Measurements from ENCODE around the gene YBX3.
A peak's percentile ranks its signal among the peaks of the same experiment; 100 is the strongest.

YBX3 gene

DNA sequence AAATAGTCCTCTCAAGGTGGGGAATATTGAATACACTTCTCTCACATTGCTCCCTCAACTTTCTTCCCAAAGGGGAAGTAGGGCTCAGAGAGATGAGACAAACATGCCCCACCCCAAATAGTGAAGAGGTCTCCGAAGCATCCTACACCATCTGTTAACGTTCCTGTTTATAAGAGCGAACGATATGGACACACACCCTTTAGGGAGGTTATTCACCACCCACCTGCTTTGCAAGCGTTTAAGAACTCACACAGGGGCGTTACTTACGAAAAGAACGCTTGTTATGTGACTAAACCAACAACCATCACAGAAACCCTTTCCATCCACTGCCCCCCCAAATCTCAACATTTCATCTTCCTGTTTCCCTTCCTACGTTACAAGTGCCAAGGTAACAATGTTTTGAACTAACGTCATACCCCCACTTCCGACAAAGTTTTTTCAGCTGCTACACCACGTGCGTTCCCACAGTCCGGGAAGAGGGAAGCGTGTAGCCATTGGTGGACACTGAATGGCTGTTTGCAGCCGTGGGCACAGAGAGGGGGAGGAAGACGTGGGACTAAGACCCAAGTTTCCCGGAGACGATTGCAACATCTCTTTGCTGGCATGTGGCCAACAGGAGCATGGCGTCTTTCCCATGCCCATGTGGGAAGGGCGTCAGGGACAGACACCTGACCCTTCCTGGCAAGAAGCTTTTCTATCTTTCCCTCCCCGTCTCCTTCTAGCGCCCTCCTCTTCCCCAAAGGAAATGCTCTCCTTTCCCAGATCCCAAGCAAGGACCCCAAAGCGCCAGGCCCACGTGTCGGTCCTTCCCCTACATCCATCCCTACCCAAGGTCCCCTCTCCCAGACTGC is 1.2 kb downstream of the YBX3 start:
- DNase-seq (ENCODE audit: low read depth) = peak; percentile 87

DNA sequence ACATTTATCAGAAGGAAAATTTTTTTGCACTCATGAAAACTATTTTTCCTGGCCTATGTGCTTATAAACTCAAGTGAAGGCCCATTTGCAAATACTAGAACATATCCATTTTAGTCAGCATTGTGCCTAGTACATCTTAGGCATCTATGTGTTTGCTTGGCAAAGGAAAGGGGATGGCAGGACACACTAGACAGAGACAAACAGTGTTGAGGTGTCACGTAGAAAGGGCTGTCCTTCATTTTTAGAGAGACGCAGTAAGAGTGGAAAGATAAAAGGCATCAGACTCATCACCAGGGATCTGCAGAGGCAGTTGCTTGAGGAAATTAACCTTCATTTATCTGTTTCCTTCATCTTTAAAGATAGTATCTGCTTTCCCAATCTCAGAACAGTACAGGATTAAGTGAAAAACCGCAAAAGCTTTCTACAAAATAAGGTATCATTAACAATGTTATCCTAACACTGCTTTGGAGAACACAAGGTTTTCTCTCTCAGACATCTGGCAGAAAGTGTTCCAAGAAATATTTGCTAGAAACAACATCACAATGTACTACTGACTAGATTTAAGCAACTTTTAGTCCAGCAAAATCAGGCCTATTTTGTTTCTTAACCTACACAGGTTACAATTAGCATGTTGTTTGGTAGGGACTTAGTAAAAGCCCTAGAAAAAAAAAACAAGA is 2.0 kb downstream of the YBX3 start:
- no peak for DNase-seq (ENCODE audit: low read depth)

DNA sequence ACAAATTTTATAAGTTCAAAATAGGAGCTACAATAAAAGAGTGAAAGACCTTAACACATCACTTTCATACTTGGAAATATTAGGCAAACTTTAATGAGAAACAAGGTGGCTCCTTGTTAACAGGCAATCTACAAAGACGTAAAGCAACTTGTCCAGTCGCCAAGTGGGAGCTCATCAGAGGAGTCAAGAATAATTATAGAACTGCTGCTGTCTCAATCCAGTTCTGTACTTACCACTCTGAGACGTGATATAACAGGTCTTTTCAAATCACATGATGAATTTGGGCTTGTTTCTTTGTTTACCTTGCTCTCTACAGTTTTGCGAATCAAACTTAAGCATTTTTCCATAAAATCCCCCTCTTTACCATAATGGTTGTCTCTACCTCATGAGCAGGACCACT is 3.6 kb downstream of the YBX3 start:
- no peak for DNase-seq (ENCODE audit: low read depth)

- no peak for DNase-seq (ENCODE audit: low read depth)
Observed at GRCh38 chr12:10718279-10718821, 4.8 kb downstream of the YBX3 start.

- DNase-seq (ENCODE audit: low read depth) = no peak
Observed at GRCh38 chr12:10717410-10717809, 5.7 kb downstream of the YBX3 start.

DNA sequence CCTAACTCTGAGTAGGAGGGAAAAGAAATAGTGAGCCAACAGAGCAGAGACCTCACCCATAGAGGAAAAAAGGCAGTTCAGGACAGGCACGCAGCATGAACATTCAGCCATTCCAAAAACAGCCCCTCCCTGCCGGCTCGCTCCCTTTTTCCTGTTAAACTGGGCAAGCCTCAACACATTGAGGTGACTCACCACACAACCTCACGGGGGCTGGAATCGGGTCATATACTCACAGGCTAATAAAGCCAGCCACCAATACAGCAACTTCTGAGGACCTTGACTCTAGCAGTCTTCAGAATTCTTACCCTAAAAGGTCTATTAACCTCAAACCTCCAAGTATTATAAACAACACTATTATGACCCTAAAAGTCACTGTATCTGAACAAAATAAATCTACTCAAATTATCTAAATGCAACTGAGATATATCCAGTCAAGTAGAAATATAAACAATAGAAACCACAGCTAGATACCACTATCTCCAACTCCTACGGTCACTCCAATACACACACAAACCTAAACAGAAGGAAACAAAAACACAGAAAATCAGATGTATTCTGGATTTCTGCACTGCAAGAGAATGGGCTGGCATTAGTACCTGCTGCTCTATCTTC is 6.3 kb downstream of the YBX3 start:
- no peak for DNase-seq (ENCODE audit: low read depth)

GRCh38 chr12:10716277-10716676 is 6.8 kb downstream of the YBX3 start:
- DNase-seq (ENCODE audit: low read depth) = no peak

- DNase-seq (ENCODE audit: low read depth) = no peak
Observed at GRCh38 chr12:10715491-10715890, 7.6 kb downstream of the YBX3 start.

DNA sequence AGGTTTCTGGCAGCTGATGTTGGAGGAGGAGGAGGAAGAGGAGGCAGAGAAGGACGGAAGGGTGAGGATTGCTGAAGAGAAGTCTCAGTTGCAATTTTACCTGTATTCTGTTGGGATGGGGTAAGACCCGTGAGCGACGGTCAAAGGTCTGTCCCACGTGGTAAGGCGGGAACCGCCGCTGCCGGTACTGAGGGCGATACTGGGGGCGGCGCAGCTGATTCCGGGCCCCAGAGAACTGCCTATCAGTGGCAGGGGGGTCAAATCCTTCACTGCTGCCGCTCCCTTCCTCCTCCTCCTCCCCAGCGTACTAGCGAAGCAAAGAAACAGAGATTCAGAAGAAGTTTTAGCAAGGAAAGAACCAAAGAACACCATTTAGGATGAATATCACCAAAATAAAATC is 13.3 kb downstream of the YBX3 start:
- no peak for DNase-seq (ENCODE audit: low read depth)

- DNase-seq (ENCODE audit: low read depth) = no peak
Observed at GRCh38 chr12:10708862-10709261, 14.3 kb downstream of the YBX3 start.

- DNase-seq (ENCODE audit: low read depth) = no peak
Observed at GRCh38 chr12:10705655-10706054, 17.5 kb downstream of the YBX3 start.

DNA sequence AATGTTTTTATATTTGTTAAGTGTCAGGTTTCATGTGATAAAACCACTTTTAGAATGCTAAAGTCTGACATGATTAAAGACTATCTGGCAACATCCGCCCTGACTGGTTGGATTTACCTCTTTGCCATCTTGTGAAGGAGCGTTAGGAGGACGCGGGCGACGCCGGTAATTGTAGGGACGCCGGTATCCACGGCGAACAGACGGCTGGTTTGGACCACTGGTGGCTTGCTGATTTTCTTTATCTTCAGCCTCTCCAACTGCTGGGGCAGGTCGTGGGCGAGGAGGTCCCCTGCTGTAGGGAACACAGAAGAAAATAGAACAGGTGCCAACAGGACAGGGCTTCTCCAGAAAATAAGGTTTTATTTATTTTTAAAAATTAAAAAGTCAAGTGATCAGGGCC is 21.3 kb downstream of the YBX3 start:
- no peak for DNase-seq (ENCODE audit: low read depth)

DNA sequence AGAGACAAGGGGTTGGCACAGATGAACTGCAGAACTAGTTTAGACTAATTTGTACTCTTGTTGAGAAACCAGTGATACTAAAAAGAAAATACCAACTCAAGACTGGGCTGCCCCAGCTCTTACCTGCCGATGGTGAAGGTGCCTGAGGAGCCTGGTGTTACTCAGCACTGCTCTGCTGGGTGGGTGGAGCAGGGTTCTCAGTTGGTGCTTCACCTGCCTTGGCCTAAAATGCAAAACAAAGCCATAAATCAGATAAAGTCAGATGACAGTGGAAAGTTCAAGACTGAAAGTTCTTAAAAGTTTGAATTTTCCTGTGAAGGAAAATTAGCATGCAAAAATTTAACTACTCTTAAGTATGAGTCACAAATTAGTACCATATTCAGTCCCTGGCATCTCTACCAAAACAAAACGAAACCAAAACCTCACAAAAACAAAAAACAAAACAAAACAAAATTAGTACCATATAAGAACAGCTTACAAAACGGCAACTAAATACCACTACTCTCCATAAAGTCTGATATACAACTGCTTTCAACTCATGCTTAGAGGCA is 21.9 kb downstream of the YBX3 start:
- DNase-seq (ENCODE audit: low read depth) = no peak

GRCh38 chr12:10700581-10700980 is 22.5 kb downstream of the YBX3 start:
- no peak for DNase-seq (ENCODE audit: low read depth)

GRCh38 chr12:10697862-10698261 is 25.3 kb downstream of the YBX3 start:
- no peak for DNase-seq (ENCODE audit: low read depth)

GRCh38 chr12:10697156-10697555 is 26.0 kb downstream of the YBX3 start:
- no peak for DNase-seq (ENCODE audit: low read depth)

DNA sequence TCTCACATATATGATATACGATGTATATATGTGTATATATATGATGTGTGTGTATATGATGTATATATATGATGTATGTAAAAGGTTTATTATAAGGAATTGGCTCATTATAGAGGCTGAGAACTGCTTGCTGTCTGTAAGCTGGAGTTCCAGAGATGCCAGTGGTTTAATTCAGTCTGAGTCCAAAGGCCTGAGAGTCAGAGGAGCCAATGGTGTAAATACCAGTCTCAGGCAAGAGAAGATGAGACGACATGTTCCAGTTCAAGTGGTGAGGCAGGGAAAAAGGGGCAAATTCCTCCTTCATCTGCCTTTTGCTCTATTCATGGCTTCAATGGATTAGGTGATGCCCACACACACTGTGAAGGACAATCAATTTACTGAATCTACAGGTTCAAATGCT is 32.2 kb downstream of the YBX3 start:
- DNase-seq (ENCODE audit: low read depth) = no peak

- DNase-seq (ENCODE audit: low read depth) = no peak
Observed at GRCh38 chr12:10689146-10689545, 34.0 kb downstream of the YBX3 start.

DNA sequence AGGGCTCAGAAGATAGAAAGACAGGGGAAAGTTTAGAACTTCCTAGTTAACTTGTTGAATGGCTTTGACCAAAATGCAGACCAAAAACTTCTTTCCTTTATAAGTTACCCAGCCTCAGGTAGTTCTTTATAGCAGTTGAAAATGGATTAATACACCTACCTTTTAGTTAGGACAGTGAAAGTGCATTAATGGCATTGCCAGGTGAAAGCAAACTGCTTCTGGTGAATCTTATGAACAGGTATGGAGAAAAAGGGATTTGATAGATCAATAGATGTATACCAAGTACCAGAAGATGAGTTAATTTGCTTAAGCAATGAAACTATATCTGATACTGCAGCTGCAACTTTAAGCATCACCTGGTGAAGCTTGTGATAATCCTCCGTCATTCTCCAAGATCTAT is 35.1 kb downstream of the YBX3 start:
- no peak for DNase-seq (ENCODE audit: low read depth)

- no peak for DNase-seq (ENCODE audit: low read depth)
Observed at GRCh38 chr12:10673659-10674384, 49.3 kb downstream of the YBX3 start, which contains the start of gene STYK1. TSS of gene STYK1 (minus strand) at chr12:10674052. CDS start at chr12:10634618, 39,434 bp downstream.

DNA sequence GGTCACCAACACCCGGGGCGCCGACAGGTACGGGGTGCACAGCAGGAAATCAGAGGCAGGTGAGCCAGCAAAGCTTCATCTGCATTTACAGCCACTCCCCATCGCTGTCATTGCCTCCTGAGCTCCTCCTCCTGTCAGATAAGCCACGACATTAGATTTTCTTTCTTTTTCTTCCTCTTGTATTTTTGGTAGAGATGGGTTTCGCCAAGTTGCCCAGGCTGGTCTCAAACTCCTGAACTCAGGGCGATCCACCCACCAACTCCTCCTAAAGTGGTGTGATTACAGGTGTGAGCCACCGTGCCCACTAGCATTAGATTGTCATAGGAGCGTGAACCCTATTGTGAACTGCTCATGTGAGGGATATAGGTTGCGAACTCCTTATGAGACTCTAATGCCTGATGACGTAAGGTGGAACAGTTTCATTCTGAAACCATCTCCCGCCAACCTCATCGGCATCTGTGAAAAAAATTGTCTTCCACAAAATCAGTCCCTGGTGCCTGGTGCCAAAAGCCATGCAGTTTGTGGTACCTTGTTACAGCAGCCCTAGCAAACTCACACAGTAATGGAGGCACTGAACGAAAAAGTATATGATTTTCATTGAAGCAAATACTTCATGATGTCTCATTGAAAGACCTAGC is 50.8 kb downstream of the YBX3 start:
- DNase-seq (ENCODE audit: low read depth) = no peak

All from GM04503 (cell line).